ENCODE results near the gene RCSD1. TPM values are rescaled to one million over a fixed set of nuclear protein-coding genes. Genes with fewer than 3 reads are reported as not detected.
A peak's percentile ranks its signal among the peaks of the same experiment; 100 is the strongest.

The RCSD1 gene
- total and polyA plus RNA-seq, 10 of the 15 experiments (the other 5 are each of a cell fraction or from before 2014, with no cell fraction given) = 11.4 to 78.3 (median 71.6) TPM

GRCh38 chr1:167676916-167677848, 47.1 kb downstream of the RCSD1 start (continued):
- TF ChIP-seq, protein P1, sequence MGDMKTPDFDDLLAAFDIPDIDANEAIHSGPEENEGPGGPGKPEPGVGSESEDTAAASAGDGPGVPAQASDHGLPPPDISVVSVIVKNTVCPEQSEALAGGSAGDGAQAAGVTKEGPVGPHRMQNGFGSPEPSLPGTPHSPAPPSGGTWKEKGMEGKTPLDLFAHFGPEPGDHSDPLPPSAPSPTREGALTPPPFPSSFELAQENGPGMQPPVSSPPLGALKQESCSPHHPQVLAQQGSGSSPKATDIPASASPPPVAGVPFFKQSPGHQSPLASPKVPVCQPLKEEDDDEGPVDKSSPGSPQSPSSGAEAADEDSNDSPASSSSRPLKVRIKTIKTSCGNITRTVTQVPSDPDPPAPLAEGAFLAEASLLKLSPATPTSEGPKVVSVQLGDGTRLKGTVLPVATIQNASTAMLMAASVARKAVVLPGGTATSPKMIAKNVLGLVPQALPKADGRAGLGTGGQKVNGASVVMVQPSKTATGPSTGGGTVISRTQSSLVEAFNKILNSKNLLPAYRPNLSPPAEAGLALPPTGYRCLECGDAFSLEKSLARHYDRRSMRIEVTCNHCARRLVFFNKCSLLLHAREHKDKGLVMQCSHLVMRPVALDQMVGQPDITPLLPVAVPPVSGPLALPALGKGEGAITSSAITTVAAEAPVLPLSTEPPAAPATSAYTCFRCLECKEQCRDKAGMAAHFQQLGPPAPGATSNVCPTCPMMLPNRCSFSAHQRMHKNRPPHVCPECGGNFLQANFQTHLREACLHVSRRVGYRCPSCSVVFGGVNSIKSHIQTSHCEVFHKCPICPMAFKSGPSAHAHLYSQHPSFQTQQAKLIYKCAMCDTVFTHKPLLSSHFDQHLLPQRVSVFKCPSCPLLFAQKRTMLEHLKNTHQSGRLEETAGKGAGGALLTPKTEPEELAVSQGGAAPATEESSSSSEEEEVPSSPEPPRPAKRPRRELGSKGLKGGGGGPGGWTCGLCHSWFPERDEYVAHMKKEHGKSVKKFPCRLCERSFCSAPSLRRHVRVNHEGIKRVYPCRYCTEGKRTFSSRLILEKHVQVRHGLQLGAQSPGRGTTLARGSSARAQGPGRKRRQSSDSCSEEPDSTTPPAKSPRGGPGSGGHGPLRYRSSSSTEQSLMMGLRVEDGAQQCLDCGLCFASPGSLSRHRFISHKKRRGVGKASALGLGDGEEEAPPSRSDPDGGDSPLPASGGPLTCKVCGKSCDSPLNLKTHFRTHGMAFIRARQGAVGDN (IDR thresholded peaks at IDR 0.05) = peak; percentile 72
- TF ChIP-seq POLR2AphosphoS5 (IDR thresholded peaks at IDR 0.05; ENCODE audit: low read length) = 0 out of 2 replicates have a peak, but pooled peaks have one; percentile 3
- TF ChIP-seq YY1 (IDR thresholded peaks at IDR 0.05; ENCODE audit: low read depth, low read length) = peak; percentile 35; the same call in 1 of the 2 replicates
- no peak for TF ChIP-seq BCL11A (IDR thresholded peaks at IDR 0.05; ENCODE audit: low read depth, low read length)
- 0 out of 2 replicates have a peak, but pooled peaks have one; percentile 30 for TF ChIP-seq SMAD5 (IDR thresholded peaks at IDR 0.05; ENCODE audit: low read depth)
- no peak for TF ChIP-seq NRF1 (conservative IDR thresholded peaks at IDR 0.05; ENCODE audit: low read depth, low read length)
- TF ChIP-seq BCL3 (IDR thresholded peaks at IDR 0.05; ENCODE audit: borderline replicate concordance, insufficient read depth, low read depth, low read length, poor library complexity, severe bottlenecking) = peak; percentile 68
- peak; percentile 90 for TF ChIP-seq IKZF1 (conservative IDR thresholded peaks at IDR 0.05)
- peak; percentile 90 for TF ChIP-seq MEF2B (IDR thresholded peaks at IDR 0.05; ENCODE audit: partially characterized antibody, poor library complexity, severe bottlenecking)
- TF ChIP-seq SKIL (IDR thresholded peaks at IDR 0.05; ENCODE audit: low read depth, poor library complexity, severe bottlenecking) = no peak
- TF ChIP-seq RAD21 (IDR thresholded peaks at IDR 0.05; ENCODE audit: insufficient read depth, low read depth, low read length) = 0 out of 2 replicates have a peak, but pooled peaks have one; percentile 0
- no peak for TF ChIP-seq ESRRA (IDR thresholded peaks at IDR 0.05; ENCODE audit: low read length)
- peak; percentile 59; the same call in 1 of the 2 replicates for TF ChIP-seq SPI1 (IDR thresholded peaks at IDR 0.05; ENCODE audit: borderline replicate concordance, insufficient read depth, low read depth, low read length)
- peak; percentile 85 for TF ChIP-seq EED (IDR thresholded peaks at IDR 0.05; ENCODE audit: low read depth)
- no peak for TF ChIP-seq ATF7 (IDR thresholded peaks at IDR 0.05; ENCODE audit: low read depth)
- no peak for TF ChIP-seq POU2F2 (IDR thresholded peaks at IDR 0.05; ENCODE audit: borderline replicate concordance, low read depth, low read length)
- no peak for TF ChIP-seq EGR1 (IDR thresholded peaks at IDR 0.05; ENCODE audit: borderline replicate concordance in 1 of 2, low read depth in 2 of 2, low read length in 2 of 2)
- TF ChIP-seq, protein P2, sequence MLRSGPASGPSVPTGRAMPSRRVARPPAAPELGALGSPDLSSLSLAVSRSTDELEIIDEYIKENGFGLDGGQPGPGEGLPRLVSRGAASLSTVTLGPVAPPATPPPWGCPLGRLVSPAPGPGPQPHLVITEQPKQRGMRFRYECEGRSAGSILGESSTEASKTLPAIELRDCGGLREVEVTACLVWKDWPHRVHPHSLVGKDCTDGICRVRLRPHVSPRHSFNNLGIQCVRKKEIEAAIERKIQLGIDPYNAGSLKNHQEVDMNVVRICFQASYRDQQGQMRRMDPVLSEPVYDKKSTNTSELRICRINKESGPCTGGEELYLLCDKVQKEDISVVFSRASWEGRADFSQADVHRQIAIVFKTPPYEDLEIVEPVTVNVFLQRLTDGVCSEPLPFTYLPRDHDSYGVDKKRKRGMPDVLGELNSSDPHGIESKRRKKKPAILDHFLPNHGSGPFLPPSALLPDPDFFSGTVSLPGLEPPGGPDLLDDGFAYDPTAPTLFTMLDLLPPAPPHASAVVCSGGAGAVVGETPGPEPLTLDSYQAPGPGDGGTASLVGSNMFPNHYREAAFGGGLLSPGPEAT (IDR thresholded peaks at IDR 0.05; ENCODE audit: low read depth) = peak; percentile 80; the same call in 1 of the 2 replicates
- TF ChIP-seq MXI1 (IDR thresholded peaks at IDR 0.05; ENCODE audit: low read depth, low read length) = peak; percentile 66; the same call in 1 of the 2 replicates

All from GM12878 (cell line).